Activated CD8-positive, alpha-beta T cell treated with anti-CD3 and anti-CD28 coated beads for 36 hours (primary cell): ENCODE results near the gene MUC22. TPM values are rescaled to one million over a fixed set of nuclear protein-coding genes. Genes with fewer than 3 reads are reported as not detected.
"Not testable (repeated sequence)": the region's sequence is repeated elsewhere in the genome, so short reads cannot be mapped to it uniquely, and the experiment has no call there.

ENCODE experiments used
- ATAC-seq: fragments of 200-7000 bp; cut with Tn5 transposase; one replicate; pipeline ENCODE4 v1.10.0; 2021; ENCODE audit warnings: mild to moderate bottlenecking, moderate library complexity
- CTCF ChIA-PET: fragments of 350-600 bp; sonication (Branson Sonifier 250); formaldehyde crosslinking; loops from one replicate; lab custom pipeline; 2021; ENCODE audit warnings: antibody characterized with exemption; lab: Charles Lee
- POLR2A ChIA-PET: fragments of 350-600 bp; sonication (Branson Sonifier 250); formaldehyde crosslinking; loops from one replicate; lab custom pipeline; 2021; ENCODE audit warnings: antibody characterized with exemption; lab: Charles Lee
- DNase-seq: peaks from one replicate; pipeline ENCODE4 v3.0.0-alpha.2; 2020
- H3K27ac Mint-ChIP-seq: one replicate; pipeline ENCODE4 v1.8.0; 2021; ENCODE audit warnings: mild to moderate bottlenecking, mixed read lengths
- H3K27me3 Mint-ChIP-seq: one replicate; pipeline ENCODE4 v1.8.0; 2021; ENCODE audit warnings: mixed read lengths
- H3K36me3 Mint-ChIP-seq: one replicate; pipeline ENCODE4 v1.8.0; 2021; ENCODE audit warnings: low read depth, mixed read lengths
- H3K4me1 Mint-ChIP-seq: one replicate; pipeline ENCODE4 v1.8.0; 2021; ENCODE audit warnings: low read depth, mixed read lengths
- H3K4me3 Mint-ChIP-seq: one replicate; pipeline ENCODE4 v1.8.0; 2021; ENCODE audit warnings: mild to moderate bottlenecking, moderate library complexity, mixed read lengths
- H3K9me3 Mint-ChIP-seq: one replicate; pipeline ENCODE4 v1.8.0; 2021; ENCODE audit warnings: mixed read lengths
- CTCF ChIP-seq: fragments of 200-600 bp; IDR thresholded peaks from one replicate; pipeline ENCODE4 v1.8.0; 2022; ENCODE audit warnings: antibody characterized with exemption, mild to moderate bottlenecking
- intact Hi-C: fragments of 100-400 bp; cut with micrococcal nuclease; formaldehyde crosslinking; loops from one replicate; pipeline ENCODE4 v1.10.0; 2022
- total RNA-seq, 2 experiments: library from RNA; stranded (reverse); gene quantifications; one replicate each; pipeline ENCODE4 v1.2.3, GENCODE V29; 2021

Gene MUC22
- total RNA-seq, 2 experiments from 2014 or later, result not detected

- H3K27ac Mint-ChIP-seq, result no peak overlapping the region
- DNase-seq (no peak), ATAC-seq (no peak)
- CTCF ChIA-PET, result interaction anchor here (1.0 kb wide), 1 partner anchor 9 kb away, joined by 3 read pairs; no protein-coding TSS in a partner anchor
- intact Hi-C loops, result no loop called here
- peaks cover 26% of the 10 kb centered on the region for H3K27me3 Mint-ChIP-seq
- POLR2A ChIA-PET, result interaction anchor here (0.6 kb wide), 1 partner anchor 529 kb away, joined by 3 read pairs; no protein-coding TSS in a partner anchor
- H3K9me3 Mint-ChIP-seq, result no peaks in the 10 kb centered on the region
- no peak for TF ChIP-seq CTCF
- H3K4me1 Mint-ChIP-seq, result peaks cover 14% of the 10 kb centered on the region
- no peaks in the 10 kb centered on the region for H3K36me3 Mint-ChIP-seq
- H3K4me3 Mint-ChIP-seq, result no peak overlapping the region
Observed at GRCh38 chr6:31008165-31008564, 2.1 kb upstream of the MUC22 start.

- peaks cover 8% of the 10 kb centered on the region for H3K4me1 Mint-ChIP-seq
- ATAC-seq, result no peak
- ChIA-PET POLR2A (no interaction called here), CTCF (no interaction called here)
- no peak for DNase-seq
- intact Hi-C loops, result no loop called here
- peaks cover 2% of the 10 kb centered on the region for H3K9me3 Mint-ChIP-seq
- H3K27me3 Mint-ChIP-seq, result peaks cover 29% of the 10 kb centered on the region
- no peak overlapping the region for H3K27ac Mint-ChIP-seq
- no peak for TF ChIP-seq CTCF
- no peak overlapping the region for H3K4me3 Mint-ChIP-seq
- H3K36me3 Mint-ChIP-seq, result no peaks in the 10 kb centered on the region
Observed at GRCh38 chr6:31009731-31010130, 543 bp upstream of the MUC22 start.

GRCh38 chr6:31011153-31011552 lies 879 bp downstream of the MUC22 start:
- Mint-ChIP-seq H3K27ac (no peak overlapping the region), H3K4me1 (peaks cover 6% of the 10 kb centered on the region), H3K9me3 (peaks cover 5% of the 10 kb centered on the region), H3K4me3 (no peak overlapping the region), H3K27me3 (peaks cover 27% of the 10 kb centered on the region), H3K36me3 (no peaks in the 10 kb centered on the region)
- intact Hi-C loops, result no loop called here
- ChIA-PET CTCF (interaction anchor here (1.2 kb wide), 1 partner anchor 10 kb away, joined by 3 read pairs; no protein-coding TSS in a partner anchor), POLR2A (no interaction called here)
- no peak for DNase-seq
- no peak for ATAC-seq
- TF ChIP-seq CTCF, result no peak

- no peak for TF ChIP-seq CTCF
- POLR2A ChIA-PET, result no interaction called here
- DNase-seq (no peak), ATAC-seq (no peak)
- H3K27me3 Mint-ChIP-seq, result peaks cover 12% of the 10 kb centered on the region
- CTCF ChIA-PET, result interaction anchor here (1.1 kb wide), 1 partner anchor 19 kb away, joined by 4 read pairs; no protein-coding TSS in a partner anchor
- peaks cover 5% of the 10 kb centered on the region for H3K9me3 Mint-ChIP-seq
- no peak overlapping the region for H3K4me3 Mint-ChIP-seq
- H3K4me1 Mint-ChIP-seq, result no peaks in the 10 kb centered on the region
- H3K36me3 Mint-ChIP-seq, result no peaks in the 10 kb centered on the region
- H3K27ac Mint-ChIP-seq, result no peak overlapping the region
- intact Hi-C loops, result no loop called here
Observed at GRCh38 chr6:31016659-31017299, 6.5 kb downstream of the MUC22 start.

- H3K4me1 Mint-ChIP-seq, H3K4me3 Mint-ChIP-seq, DNase-seq, CTCF ChIA-PET, H3K36me3 Mint-ChIP-seq, H3K27me3 Mint-ChIP-seq, H3K27ac Mint-ChIP-seq, intact Hi-C loops, H3K9me3 Mint-ChIP-seq, POLR2A ChIA-PET, ATAC-seq: not testable (repeated sequence)
Observed at GRCh38 chr6:31017436-31017835, 7.2 kb downstream of the MUC22 start.
